Activated T-cell treated with anti-CD3 and anti-CD28 coated beads for 48 hours (primary cell): ENCODE measurements around the gene REELD1.

Source experiments
- DNase-seq: peaks from one replicate; pipeline ENCODE4 v3.0.0-alpha.2; 2020; ENCODE audit warnings: low read depth

Gene REELD1

GRCh38 chr4:146265950-146266490 is 51.7 kb downstream of the REELD1 start:
- DNase-seq, result no peak

- DNase-seq, result no peak
These were observed 53.5 kb downstream of the REELD1 start for GRCh38 chr4:146267826-146268225.

- no peak for DNase-seq
These were observed 54.9 kb downstream of the REELD1 start for GRCh38 chr4:146269228-146269653.

GRCh38 chr4:146271466-146271865 is 57.1 kb downstream of the REELD1 start:
- no peak for DNase-seq

GRCh38 chr4:146273204-146273901 is 59.0 kb downstream of the REELD1 start:
- DNase-seq, result no peak

- DNase-seq, result no peak
These were observed 60.4 kb downstream of the REELD1 start for GRCh38 chr4:146274774-146275173.

GRCh38 chr4:146275370-146275769 is 61.0 kb downstream of the REELD1 start:
- no peak for DNase-seq

- no peak for DNase-seq
These were observed 64.6 kb downstream of the REELD1 start for GRCh38 chr4:146278986-146279385.
